Glutamatergic neuron (in vitro differentiated cells): ENCODE data around the gene WWTR1. TPM values are rescaled to one million over a fixed set of nuclear protein-coding genes. Genes with fewer than 3 reads are reported as not detected.

ENCODE experiments used
- DNase-seq: peaks from one replicate; pipeline ENCODE4 v3.0.0; 2022
- H3K27ac Mint-ChIP-seq: one replicate; pipeline ENCODE4 v1.8.0; 2020; ENCODE audit warnings: mild to moderate bottlenecking, mixed read lengths, inconsistent platforms; ENCODE audit not compliant: unreplicated experiment
- H3K27me3 Mint-ChIP-seq: one replicate; pipeline ENCODE4 v1.8.0; 2020; ENCODE audit warnings: mild to moderate bottlenecking, moderate library complexity, mixed read lengths, inconsistent platforms; ENCODE audit not compliant: unreplicated experiment
- H3K36me3 Mint-ChIP-seq: one replicate; pipeline ENCODE4 v1.8.0; 2020; ENCODE audit warnings: mild to moderate bottlenecking, mixed read lengths, inconsistent platforms; ENCODE audit not compliant: unreplicated experiment
- H3K4me1 Mint-ChIP-seq: one replicate; pipeline ENCODE4 v1.8.0; 2020; ENCODE audit warnings: mild to moderate bottlenecking, low read depth, mixed read lengths, inconsistent platforms; ENCODE audit not compliant: unreplicated experiment
- H3K4me3 Mint-ChIP-seq: one replicate; pipeline ENCODE4 v1.8.0; 2020; ENCODE audit warnings: mild to moderate bottlenecking, mixed read lengths, inconsistent platforms; ENCODE audit not compliant: unreplicated experiment
- H3K9me3 Mint-ChIP-seq: one replicate; pipeline ENCODE4 v1.8.0; 2020; ENCODE audit warnings: mild to moderate bottlenecking, moderate library complexity, mixed read lengths, inconsistent platforms; ENCODE audit not compliant: unreplicated experiment
- CTCF ChIP-seq: fragments of 200-600 bp; sonication (generic); IDR thresholded peaks from one replicate; pipeline ENCODE4 v1.5.0; 2021; ENCODE audit not compliant: partially characterized antibody, unreplicated experiment
- total RNA-seq: library from RNA; stranded (reverse); fragmentation: NEBNext Ultra II Directional; extraction: Animal tissue kit (Norgen Biotek cat#: 25700); gene quantifications from one replicate; pipeline ENCODE4 v1.2.1, GENCODE V29; 2021; ENCODE audit not compliant: unreplicated experiment

The WWTR1 gene
- total RNA-seq, 1 donor from 2014 or later: 2.3 TPM

DNA sequence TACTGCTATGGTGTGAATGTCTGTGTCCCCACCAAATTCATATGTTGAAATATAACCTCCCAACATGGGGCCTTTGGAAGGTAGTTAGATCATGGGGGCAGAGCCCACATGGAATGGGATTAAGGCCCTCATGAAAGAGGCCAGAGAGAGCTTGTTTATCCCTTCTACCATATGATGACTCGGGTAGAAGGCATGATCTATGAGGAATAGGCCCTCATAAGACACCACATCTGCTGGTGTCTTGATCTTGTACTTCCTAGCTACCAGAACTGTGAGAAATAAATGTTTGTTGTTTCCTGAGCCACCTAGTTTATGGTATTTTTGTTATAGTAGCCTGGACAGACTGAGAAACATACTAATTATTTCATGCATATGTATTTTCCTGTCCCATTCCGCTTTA lies 51.9 kb downstream of the WWTR1 start:
- peaks cover 14% of the 10 kb centered on the region for H3K4me1 Mint-ChIP-seq

GRCh38 chr3:149604125-149604875 lies 53.5 kb downstream of the WWTR1 start:
- Mint-ChIP-seq H3K4me1 (peaks cover 14% of the 10 kb centered on the region), H3K27me3 (no peaks in the 10 kb centered on the region), H3K27ac (peak overlapping the region; percentile 88), H3K36me3 (no peaks in the 10 kb centered on the region), H3K9me3 (peaks cover 3% of the 10 kb centered on the region), H3K4me3 (peak overlapping the region; percentile 19)
- DNase-seq: peak; percentile 60
- no peak for TF ChIP-seq CTCF

More for the DNA sequence above, 51.9 kb downstream of the WWTR1 start:
- H3K36me3 Mint-ChIP-seq: no peaks in the 10 kb centered on the region
- TF ChIP-seq CTCF: no peak
- H3K27ac Mint-ChIP-seq: no peak overlapping the region
- H3K9me3 Mint-ChIP-seq: peaks cover 3% of the 10 kb centered on the region
- no peaks in the 10 kb centered on the region for H3K27me3 Mint-ChIP-seq
- H3K4me3 Mint-ChIP-seq: no peak overlapping the region
- no peak for DNase-seq

DNA sequence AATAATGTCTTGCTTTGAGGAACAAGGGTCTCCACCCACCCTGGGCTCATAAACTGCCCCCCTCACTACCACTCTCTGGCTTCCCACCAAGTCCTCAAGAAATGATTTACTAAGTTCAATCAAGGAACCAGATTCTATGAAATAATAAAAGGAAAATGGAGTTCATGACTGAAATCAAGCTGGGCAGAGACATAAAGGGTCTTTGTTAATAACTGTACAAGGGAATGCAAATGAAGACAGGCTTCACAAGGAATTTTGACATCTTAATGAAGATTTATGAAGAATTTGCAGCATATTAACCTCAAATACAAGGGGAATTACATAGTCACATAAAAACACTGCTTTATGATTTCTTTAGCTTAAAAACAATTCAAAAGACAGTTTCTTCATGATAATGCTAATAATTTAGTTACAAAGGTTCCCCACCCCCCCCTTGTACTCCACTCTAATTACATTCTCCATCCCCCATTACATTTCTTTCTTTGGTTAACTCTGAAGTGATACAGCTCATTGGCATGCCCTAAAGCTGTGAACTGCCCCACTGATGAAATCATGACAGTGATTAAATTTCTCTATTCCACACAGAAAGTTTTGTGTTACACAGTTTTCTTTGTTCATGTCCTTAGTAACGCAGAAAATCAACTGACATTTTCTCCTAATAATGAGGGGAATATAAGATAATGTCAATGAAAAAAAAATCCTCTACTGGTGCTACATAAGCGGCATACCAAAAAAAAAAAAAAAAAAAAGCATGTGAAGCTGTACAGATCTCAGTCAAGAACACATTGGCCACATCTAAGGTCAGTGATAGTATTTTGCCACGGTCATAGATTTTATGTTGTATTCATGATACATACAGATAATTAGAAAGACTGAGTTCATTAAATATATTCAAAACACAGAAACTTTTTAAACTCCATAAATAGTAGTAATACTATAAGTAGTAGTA lies 54.4 kb downstream of the WWTR1 start:
- peaks cover 14% of the 10 kb centered on the region for H3K4me1 Mint-ChIP-seq
- no peak for DNase-seq
- no peaks in the 10 kb centered on the region for H3K27me3 Mint-ChIP-seq
- no peaks in the 10 kb centered on the region for H3K36me3 Mint-ChIP-seq
- TF ChIP-seq CTCF: no peak
- H3K27ac Mint-ChIP-seq: no peak overlapping the region
- no peak overlapping the region for H3K4me3 Mint-ChIP-seq
- H3K9me3 Mint-ChIP-seq: peaks cover 3% of the 10 kb centered on the region

GRCh38 chr3:149600634-149601033 lies 57.2 kb downstream of the WWTR1 start:
- DNase-seq: no peak
- no peak overlapping the region for H3K4me3 Mint-ChIP-seq
- H3K4me1 Mint-ChIP-seq: peaks cover 14% of the 10 kb centered on the region

More at GRCh38 chr3:149600634-149601033, 57.2 kb downstream of the WWTR1 start:
- Mint-ChIP-seq H3K9me3 (peaks cover 3% of the 10 kb centered on the region), H3K27ac (no peak overlapping the region), H3K27me3 (no peaks in the 10 kb centered on the region), H3K36me3 (no peaks in the 10 kb centered on the region)
- TF ChIP-seq CTCF: no peak
